H1 (cell line): ENCODE measurements around the gene AIM2. TPM values are rescaled to one million over a fixed set of nuclear protein-coding genes. Genes with fewer than 3 reads are reported as not detected.

Source experiments
- CTCF ChIA-PET: fragments of 300-600 bp; sonication (Branson Sonifier 250); formaldehyde crosslinking; loops from one replicate; lab custom pipeline; 2021; ENCODE audit not compliant: partially characterized antibody; lab: Charles Lee
- POLR2A ChIA-PET: fragments of 300-600 bp; sonication (Branson Sonifier 250); formaldehyde crosslinking; loops from one replicate; lab custom pipeline; 2021; ENCODE audit warnings: inconsistent platforms; ENCODE audit not compliant: partially characterized antibody; lab: Charles Lee
- DNase-seq, 2 experiments: peaks; one replicate each; pipeline versions ENCODE4 v3.0.0 to v3.0.0-alpha.2; 2010 to 2022; ENCODE audit warnings: low spot score in 2 of 2, low read depth in 1 of 2, mixed read lengths in 1 of 2
- FAIRE-seq: peaks from 2 replicates; lab custom pipeline; 2011; peaks lifted over from hg19 to GRCh38; lab: Jason Lieb, UNC
- H2AFZ ChIP-seq: 2 replicates; pipeline ENCODE4 v1.8.1; 2012; ENCODE audit warnings: low read length, inconsistent platforms
- H2AK5ac ChIP-seq: 2 replicates; pipeline ENCODE4 v1.6.1; 2013; ENCODE audit warnings: low read depth, low read length
- H2BK120ac ChIP-seq: replicated peaks from 2 replicates; pipeline ENCODE3; 2013; ENCODE audit warnings: low read depth, low read length, inconsistent platforms
- H2BK12ac ChIP-seq: 2 replicates; pipeline ENCODE4 v1.6.1; 2013; ENCODE audit warnings: low read depth, low read length
- H2BK15ac ChIP-seq: 2 replicates; pipeline ENCODE4 v1.6.1; 2013; ENCODE audit warnings: low read length
- H2BK20ac ChIP-seq: 2 replicates; pipeline ENCODE4 v1.6.1; 2013; ENCODE audit warnings: low read length
- H2BK5ac ChIP-seq: 2 replicates; pipeline ENCODE4 v1.6.1; 2013; ENCODE audit warnings: low read depth, low read length
- H3K14ac ChIP-seq: 2 replicates; pipeline ENCODE4 v1.6.1; 2013; ENCODE audit warnings: inconsistent platforms; ENCODE audit not compliant: insufficient read length
- H3K18ac ChIP-seq: 2 replicates; pipeline ENCODE4 v1.6.1; 2013; ENCODE audit warnings: low read length; ENCODE audit errors: extremely low read depth
- H3K23ac ChIP-seq: 2 replicates; pipeline ENCODE4 v1.6.1; 2013; ENCODE audit warnings: inconsistent platforms; ENCODE audit not compliant: insufficient read length
- H3K23me2 ChIP-seq: 2 replicates; pipeline ENCODE4 v1.6.1; 2013; ENCODE audit warnings: low read depth, low read length
- H3K27ac ChIP-seq: 2 replicates; pipeline ENCODE4 v1.6.1; 2011; ENCODE audit warnings: low read depth, low read length, inconsistent platforms
- H3K27me3 ChIP-seq, 4 experiments: replicated peaks in 1 of 4; 1 replicate in 1 of 4; 2 replicates in 3 of 4; pipeline versions ENCODE4 v1.6.1 to v1.8.1; 2011 to 2013; ENCODE audit warnings: low read length in 3 of 4, mild to moderate bottlenecking in 3 of 4, inconsistent platforms in 2 of 4, mixed read lengths in 2 of 4, moderate library complexity in 1 of 4; ENCODE audit not compliant: control insufficient read depth in 3 of 4, insufficient read depth in 3 of 4; ENCODE audit errors: extremely low read depth in 1 of 4
- H3K36me3 ChIP-seq, 4 experiments: 2 replicates each; pipeline versions ENCODE4 v1.6.1 to v1.8.1; 2011 to 2013; ENCODE audit warnings: mild to moderate bottlenecking in 4 of 4, low read length in 3 of 4, moderate library complexity in 2 of 4, control low read depth in 1 of 4, inconsistent platforms in 1 of 4; ENCODE audit not compliant: insufficient read depth in 4 of 4, control insufficient read depth in 2 of 4
- H3K4ac ChIP-seq: replicated peaks from 2 replicates; pipeline ENCODE3; 2013; ENCODE audit warnings: low read length, low read depth, mixed read lengths, inconsistent platforms; ENCODE audit not compliant: insufficient read length
- H3K4me1 ChIP-seq, 4 experiments: replicated peaks in 1 of 4; 1 replicate in 1 of 4; 2 replicates in 3 of 4; pipeline versions ENCODE4 v1.6.1 to v1.8.1; 2011 to 2013; ENCODE audit warnings: low read length in 3 of 4, inconsistent platforms in 2 of 4, mixed read lengths in 1 of 4; ENCODE audit not compliant: insufficient read depth in 4 of 4, control insufficient read depth in 3 of 4
- H3K4me2 ChIP-seq, 2 experiments: 2 replicates each; pipeline versions ENCODE4 v1.6.1 to v1.8.1; 2011 to 2013; ENCODE audit warnings: low read depth in 2 of 2, low read length in 2 of 2, control low read depth in 1 of 2, inconsistent platforms in 1 of 2, mild to moderate bottlenecking in 1 of 2; ENCODE audit not compliant: insufficient read depth in 1 of 2
- H3K4me3 ChIP-seq, 4 experiments: fragments of 200-600, 300-600 bp in 1 of 4; sonication (generic), shearing (Covaris generic), sonication (Bioruptor Twin) in 1 of 4; 2 replicates each; pipeline versions ENCODE4 v1.5.1 to v1.8.1; 2011 to 2016; ENCODE audit warnings: low read length in 4 of 4, low read depth in 3 of 4, control low read depth in 2 of 4, inconsistent platforms in 2 of 4, mild to moderate bottlenecking in 2 of 4, mixed read lengths in 1 of 4, moderate library complexity in 1 of 4; ENCODE audit not compliant: insufficient read depth in 2 of 4; ENCODE audit errors: extremely low read depth in 1 of 4
- H3K56ac ChIP-seq: replicated peaks from 2 replicates; pipeline ENCODE3; 2013; ENCODE audit warnings: low read depth, mild to moderate bottlenecking, mixed read lengths, low read length, inconsistent platforms; ENCODE audit not compliant: insufficient read length
- H3K79me1 ChIP-seq: 2 replicates; pipeline ENCODE4 v1.6.1; 2013; ENCODE audit warnings: low read depth, low read length, control low read depth
- H3K79me2 ChIP-seq, 2 experiments: 2 replicates each; pipeline versions ENCODE4 v1.6.1 to v1.8.1; 2012 to 2013; ENCODE audit warnings: low read length in 2 of 2, mild to moderate bottlenecking in 2 of 2, inconsistent platforms in 1 of 2; ENCODE audit not compliant: insufficient read depth in 2 of 2, control insufficient read depth in 1 of 2
- H3K9ac ChIP-seq, 4 experiments: replicated peaks in 1 of 4; 1 replicate in 1 of 4; 2 replicates in 3 of 4; pipeline versions ENCODE4 v1.6.1 to v1.8.1; 2011 to 2013; ENCODE audit warnings: low read depth in 3 of 4, low read length in 3 of 4, control low read depth in 2 of 4, mild to moderate bottlenecking in 2 of 4, moderate library complexity in 2 of 4, inconsistent platforms in 1 of 4; ENCODE audit errors: extremely low read depth in 1 of 4
- H3K9me3 ChIP-seq, 2 experiments: 2 replicates each; pipeline versions ENCODE4 v1.6.1 to v1.8.1; 2012 to 2013; ENCODE audit warnings: mild to moderate bottlenecking in 2 of 2, moderate library complexity in 2 of 2, control low read depth in 1 of 2, inconsistent platforms in 1 of 2, low read depth in 1 of 2, low read length in 1 of 2, mixed read lengths in 1 of 2; ENCODE audit not compliant: insufficient read depth in 2 of 2
- H4K20me1 ChIP-seq, 2 experiments: replicated peaks in 1 of 2; 2 replicates each; pipeline versions ENCODE3 to v1.8.1; 2011 to 2013; ENCODE audit warnings: inconsistent platforms in 2 of 2, low read length in 2 of 2, mild to moderate bottlenecking in 1 of 2; ENCODE audit not compliant: insufficient read depth in 2 of 2, control insufficient read depth in 1 of 2
- H4K5ac ChIP-seq: 2 replicates; pipeline ENCODE4 v1.6.1; 2013; ENCODE audit warnings: low read length, low read depth, mixed read lengths, inconsistent platforms; ENCODE audit not compliant: insufficient read length
- H4K8ac ChIP-seq: 2 replicates; pipeline ENCODE4 v1.8.0; 2013; ENCODE audit warnings: mild to moderate bottlenecking, moderate library complexity, low read length, inconsistent platforms; ENCODE audit not compliant: insufficient read depth; ENCODE audit errors: extremely low read depth
- H4K91ac ChIP-seq: replicated peaks from 2 replicates; pipeline ENCODE3; 2013; ENCODE audit warnings: low read length, mixed read lengths, inconsistent platforms; ENCODE audit not compliant: insufficient read length
- BACH1 ChIP-seq: IDR thresholded peaks from 2 replicates; pipeline ENCODE4 v1.6.1; 2012; ENCODE audit warnings: low read length, improper control_type of control experiment
- BRCA1 ChIP-seq: IDR thresholded peaks from 2 replicates; pipeline ENCODE4 v1.6.1; 2012; ENCODE audit warnings: low read depth, low read length, improper control_type of control experiment
- CBX5 ChIP-seq: fragments of 300-800, 300-1000 bp; sonication (generic); IDR thresholded peaks from 2 replicates; pipeline ENCODE4 v1.7.1; 2016; ENCODE audit warnings: antibody characterized with exemption, low read length, low read depth
- CEBPB ChIP-seq: IDR thresholded peaks from 2 replicates; pipeline ENCODE4 v1.6.1; 2012; ENCODE audit warnings: low read depth, low read length
- CREB1 ChIP-seq: IDR thresholded peaks from 2 replicates; pipeline ENCODE4 v1.6.1; 2012; ENCODE audit warnings: inconsistent platforms
- CTBP2 ChIP-seq: IDR thresholded peaks from 2 replicates; pipeline ENCODE4 v1.7.0; 2011; ENCODE audit warnings: borderline replicate concordance, mild to moderate bottlenecking, moderate library complexity, mixed read lengths, low read length; ENCODE audit not compliant: insufficient read depth, insufficient read length
- EZH2 ChIP-seq: fragments of 200-600 bp; sonication (generic); IDR thresholded peaks from 2 replicates; pipeline ENCODE4 v1.7.1; 2012; ENCODE audit warnings: low read depth, mild to moderate bottlenecking, moderate library complexity, low read length, inconsistent platforms; ENCODE audit not compliant: severe bottlenecking
- JUN ChIP-seq: IDR thresholded peaks from 2 replicates; pipeline ENCODE4 v1.6.1; 2011; ENCODE audit warnings: low read depth, mild to moderate bottlenecking, improper control_type of control experiment, low read length
- SIX5 ChIP-seq: IDR thresholded peaks from 2 replicates; pipeline ENCODE4 v1.6.1; 2011; ENCODE audit warnings: mild to moderate bottlenecking, low read depth, low read length
- TBP ChIP-seq: IDR thresholded peaks from 2 replicates; pipeline ENCODE4 v1.6.1; 2011; ENCODE audit warnings: low read depth, low read length, improper control_type of control experiment
- TCF12 ChIP-seq: IDR thresholded peaks from 2 replicates; pipeline ENCODE4 v1.6.1; 2011; ENCODE audit warnings: low read depth, mild to moderate bottlenecking, low read length
- TEAD4 ChIP-seq: IDR thresholded peaks from 2 replicates; pipeline ENCODE4 v1.6.1; 2012; ENCODE audit warnings: low read depth, low read length, inconsistent platforms, mixed read lengths
- USF2 ChIP-seq: IDR thresholded peaks from 2 replicates; pipeline ENCODE4 v1.6.1; 2011; ENCODE audit warnings: low read length, improper control_type of control experiment
- WGBS, 2 experiments: shearing (Covaris generic) in 1 of 2; methylation state at CpG; one replicate each; pipeline versions ENCODE4 v1.1.6 to v1.1.7; 2013 to 2015; ENCODE audit warnings: low lambda C conversion rate in 2 of 2, mixed read lengths in 2 of 2, inconsistent platforms in 1 of 2, low coverage in 1 of 2, missing lambda C conversion rate in 1 of 2; ENCODE audit not compliant: insufficient replicate concordance in 2 of 2, insufficient coverage in 1 of 2, insufficient read length in 1 of 2; ENCODE audit errors: extremely low coverage in 1 of 2, missing lambda C conversion rate in 1 of 2; 5-methylcytosine and 5-hydroxymethylcytosine counted together
- polyA plus RNA-seq, 7 experiments: library from polyadenylated mRNA; depleted of rRNA in 3 of 7; stranded (reverse) in 5 of 7; unstranded in 2 of 7; fragments of >200 nt in 5 of 7; fragments of 200-250 nt in 2 of 7; gene quantifications; 1 replicate in 5 of 7; 2 replicates in 1 of 7; 4 replicates in 1 of 7; pipeline versions ENCODE4 v1.2.1 to v1.2.3, GENCODE V29; 2011 to 2013; ENCODE audit warnings: missing spikeins in 2 of 7, mixed read lengths in 2 of 7
- total RNA-seq: library from RNA; stranded (reverse); fragmentation: NEBNext Ultra II Directional; extraction: Animal tissue kit (Norgen Biotek cat#: 25700); gene quantifications from 2 replicates; pipeline ENCODE4 v1.2.1, GENCODE V29; 2021

Gene AIM2
- total and polyA plus RNA-seq, 2 of the 8 experiments (the other 6 are each of a cell fraction or from before 2014, with no cell fraction given), result 0.21 to 2.1 TPM

GRCh38 chr1:159088546-159089183 is 12.1 kb upstream of the AIM2 start:
- H3K23ac ChIP-seq, result no peak overlapping the region
- H3K79me2 ChIP-seq, result no peaks in the 10 kb centered on the region
- no peaks in the 10 kb centered on the region for H3K79me1 ChIP-seq
- H3K18ac ChIP-seq, result no peak overlapping the region
- H4K20me1 ChIP-seq, result no peaks in the 10 kb centered on the region
- no peak overlapping the region for H2AK5ac ChIP-seq
- H2BK12ac ChIP-seq, result no peak overlapping the region
- H4K91ac ChIP-seq, result no peak overlapping the region
- H3K27me3 ChIP-seq, result no peaks in the 10 kb centered on the region
- H3K36me3 ChIP-seq, result no peaks in the 10 kb centered on the region
- no peak overlapping the region for H2BK120ac ChIP-seq
- H3K14ac ChIP-seq, result no peak overlapping the region
- H3K4me1 ChIP-seq, result no peaks in the 10 kb centered on the region
- H2BK15ac ChIP-seq, result no peak overlapping the region
- no peak overlapping the region for H3K27ac ChIP-seq
- ChIA-PET POLR2A (no interaction called here), CTCF (interaction anchor here (0.5 to 3.4 kb wide), 33 partner anchors 9 to 1120 kb away, joined by 3 to 23 read pairs (median 4); partner anchors contain the start of gene AIM2)
- H3K9ac ChIP-seq, result no peak overlapping the region
- H3K9me3 ChIP-seq, result no peaks in the 10 kb centered on the region
- H3K4me3 ChIP-seq, result no peak overlapping the region
- H4K5ac ChIP-seq, result no peak overlapping the region
- H3K4me2 ChIP-seq, result no peak overlapping the region
- H3K4ac ChIP-seq, result no peak overlapping the region
- no peak overlapping the region for H2BK20ac ChIP-seq
- no peak for FAIRE-seq
- no peak overlapping the region for H4K8ac ChIP-seq
- no peak overlapping the region for H2BK5ac ChIP-seq
- no peak overlapping the region for H3K56ac ChIP-seq
- 82 to 100% methylated on average over 1 to 6 of the region's 6 CpGs for WGBS, 2 experiments
- H3K23me2 ChIP-seq, result no peaks in the 10 kb centered on the region; the same call in 1 of the 2 replicates
- H2AFZ ChIP-seq, result no peak overlapping the region
- DNase-seq, result no peak
- TF ChIP-seq TEAD4 (no peak), BACH1 (no peak), CTBP2 (no peak), TBP (no peak), SIX5 (no peak), JUN (no peak), CBX5 (no peak), CEBPB (no peak), CREB1 (no peak), EZH2 (no peak), USF2 (no peak), TCF12 (no peak), BRCA1 (no peak)
